OCI-LY7 (cell line): ENCODE results near the gene NFX1. TPM values are rescaled to one million over a fixed set of nuclear protein-coding genes. Genes with fewer than 3 reads are reported as not detected.

Source experiments
- BruUV-seq: library from RNA; stranded (reverse); fragments of 400-500 nt; replicated peaks from 2 replicates; lab custom pipeline; 2021; lab: Mats Ljungman, UMichigan
- CTCF ChIA-PET: fragments of 300-600 bp; sonication (Branson Sonifier 250); formaldehyde crosslinking; loops from one replicate; lab custom pipeline; 2022; ENCODE audit warnings: antibody characterized with exemption; ENCODE audit not compliant: unreplicated experiment; lab: Charles Lee
- POLR2A ChIA-PET: fragments of 300-600 bp; sonication (Branson Sonifier 250); formaldehyde crosslinking; loops from one replicate; lab custom pipeline; 2022; ENCODE audit warnings: antibody characterized with exemption; lab: Charles Lee
- DNase-seq: peaks from one replicate; pipeline ENCODE4 v3.0.0-alpha.2; 2015; ENCODE audit warnings: low spot score
- H2AFZ ChIP-seq: fragments of 200-600 bp; sonication (generic), shearing (Covaris generic); 2 replicates; pipeline ENCODE4 v1.6.1; 2014; ENCODE audit warnings: mild to moderate bottlenecking, antibody characterized with exemption, low read length, moderate library complexity
- H3K27ac ChIP-seq: fragments of 200-600 bp; sonication (generic); 2 replicates; pipeline ENCODE4 v1.5.1; 2014; ENCODE audit warnings: mixed run types, low read depth, mild to moderate bottlenecking, moderate library complexity, low read length, inconsistent platforms; ENCODE audit not compliant: poor library complexity, severe bottlenecking
- H3K36me3 ChIP-seq: fragments of 200-600 bp; sonication (generic); 2 replicates; pipeline ENCODE4 v1.6.1; 2014; ENCODE audit warnings: mild to moderate bottlenecking, antibody characterized with exemption, low read length, moderate library complexity, mixed read lengths; ENCODE audit not compliant: insufficient read depth
- H3K4me1 ChIP-seq: fragments of 200-600 bp; sonication (generic); 2 replicates; pipeline ENCODE4 v1.5.1; 2014; ENCODE audit warnings: mild to moderate bottlenecking, low read length; ENCODE audit not compliant: insufficient read depth, poor library complexity, severe bottlenecking
- H3K4me2 ChIP-seq: fragments of 200-600 bp; sonication (generic); 2 replicates; pipeline ENCODE4 v1.6.1; 2014; ENCODE audit warnings: mild to moderate bottlenecking, low read length
- H3K4me3 ChIP-seq: fragments of 200-600 bp; sonication (generic); 2 replicates; pipeline ENCODE4 v1.5.1; 2014; ENCODE audit warnings: mild to moderate bottlenecking, low read depth, low read length; ENCODE audit not compliant: poor library complexity, severe bottlenecking
- H3K79me2 ChIP-seq: fragments of 200-600 bp; sonication (generic); 2 replicates; pipeline ENCODE4 v1.6.1; 2016; ENCODE audit warnings: low read depth, mild to moderate bottlenecking, low read length, moderate library complexity, mixed read lengths; ENCODE audit not compliant: insufficient read depth
- H3K9me2 ChIP-seq: fragments of 200-600 bp; sonication (generic); 2 replicates; pipeline ENCODE4 v1.6.1; 2016; ENCODE audit warnings: mild to moderate bottlenecking, low read length, mixed read lengths; ENCODE audit not compliant: insufficient read depth
- H3K9me3 ChIP-seq: fragments of 200-600 bp; sonication (generic); 2 replicates; pipeline ENCODE4 v1.6.1; 2014; ENCODE audit warnings: mild to moderate bottlenecking, mixed run types, low read length, mixed read lengths
- H4K20me1 ChIP-seq: fragments of 200-600 bp; sonication (generic); 2 replicates; pipeline ENCODE4 v1.6.1; 2014; ENCODE audit warnings: mild to moderate bottlenecking, antibody characterized with exemption, low read length, moderate library complexity, mixed read lengths; ENCODE audit not compliant: insufficient read depth
- CTCF ChIP-seq: fragments of 200-600 bp; sonication (generic); conservative IDR thresholded peaks from 2 replicates; pipeline ENCODE4 v1.5.1; 2014; ENCODE audit warnings: mild to moderate bottlenecking, antibody characterized with exemption, low read length, moderate library complexity, mixed read lengths
- EZH2phosphoT487 ChIP-seq: fragments of 200-600 bp; sonication (generic); IDR thresholded peaks from 2 replicates; pipeline ENCODE4 v1.6.1; 2018; ENCODE audit warnings: low read depth, borderline replicate concordance, mild to moderate bottlenecking, mixed run types, antibody characterized with exemption, low read length, moderate library complexity, mixed read lengths
- intact Hi-C: fragments of 100-400 bp; cut with micrococcal nuclease; formaldehyde crosslinking; loops from one replicate; pipeline ENCODE4 v1.10.0; 2022; ENCODE audit not compliant: unreplicated experiment
- total RNA-seq, 2 experiments: library from RNA; depleted of rRNA in 1 of 2; stranded (reverse); fragments of >200 nt in 1 of 2; shearing (Covaris generic) in 1 of 2; gene quantifications; 2 replicates each; pipeline ENCODE4 v1.2.3, GENCODE V29; 2014 to 2022

The NFX1 gene
- total RNA-seq, 2 experiments from 2014 or later = 32.3 to 58.3 TPM

DNA sequence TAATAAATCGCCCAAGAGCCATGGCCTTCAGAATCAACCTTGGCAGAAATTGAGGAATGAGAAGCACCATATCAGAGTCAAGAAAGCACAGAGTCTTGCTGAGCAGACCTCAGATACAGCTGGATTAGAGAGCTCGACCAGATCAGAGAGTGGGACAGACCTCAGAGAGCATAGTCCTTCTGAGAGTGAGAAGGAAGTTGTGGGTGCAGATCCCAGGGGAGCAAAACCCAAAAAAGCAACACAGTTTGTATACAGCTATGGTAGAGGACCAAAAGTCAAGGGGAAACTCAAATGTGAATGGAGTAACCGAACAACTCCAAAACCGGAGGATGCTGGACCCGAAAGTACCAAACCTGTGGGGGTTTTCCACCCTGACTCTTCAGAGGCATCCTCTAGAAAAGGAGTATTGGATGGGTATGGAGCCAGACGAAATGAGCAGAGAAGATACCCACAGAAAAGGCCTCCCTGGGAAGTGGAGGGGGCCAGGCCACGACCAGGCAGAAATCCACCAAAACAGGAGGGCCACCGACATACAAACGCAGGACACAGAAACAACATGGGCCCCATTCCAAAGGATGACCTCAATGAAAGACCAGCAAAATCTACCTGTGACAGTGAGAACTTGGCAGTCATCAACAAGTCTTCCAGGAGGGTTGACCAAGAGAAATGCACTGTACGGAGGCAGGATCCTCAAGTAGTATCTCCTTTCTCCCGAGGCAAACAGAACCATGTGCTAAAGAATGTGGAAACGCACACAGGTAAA, 4.5 kb downstream of the NFX1 start:
- Histone ChIP-seq H3K4me3 (peak overlapping the region; percentile 62), H3K4me1 (peaks cover 85% of the 10 kb centered on the region), H4K20me1 (peaks cover 8% of the 10 kb centered on the region; the same call in 1 of the 2 replicates), H3K79me2 (peaks cover 92% of the 10 kb centered on the region), H3K9me2 (no peaks in the 10 kb centered on the region), H3K36me3 (peaks cover 78% of the 10 kb centered on the region), H3K9me3 (no peaks in the 10 kb centered on the region), H3K4me2 (peak overlapping the region; percentile 65), H3K27ac (peak overlapping the region; percentile 95), H2AFZ (no peak overlapping the region)
- CTCF ChIA-PET = no interaction called here
- DNase-seq = peak; percentile 52
- BruUV-seq = no TSS peak
- intact Hi-C loops = loop anchor here (5.0 to 10.0 kb wide), 3 partner anchors 140 to 750 kb away; partner anchors contain the start of genes NOL6 and UBAP2
- no peak for TF ChIP-seq EZH2phosphoT487
- TF ChIP-seq CTCF = no peak
- POLR2A ChIA-PET = no interaction called here

- Histone ChIP-seq H4K20me1 (peaks cover 8% of the 10 kb centered on the region; the same call in 1 of the 2 replicates), H3K9me3 (no peaks in the 10 kb centered on the region), H3K36me3 (peaks cover 86% of the 10 kb centered on the region), H3K79me2 (peaks cover 97% of the 10 kb centered on the region), H3K4me2 (peak overlapping the region; percentile 65), H3K9me2 (no peaks in the 10 kb centered on the region), H3K27ac (peak overlapping the region; percentile 95), H2AFZ (no peak overlapping the region), H3K4me1 (peaks cover 85% of the 10 kb centered on the region), H3K4me3 (peak overlapping the region; percentile 62)
- no peak for TF ChIP-seq CTCF
- TF ChIP-seq EZH2phosphoT487 = no peak
- ChIA-PET POLR2A (no interaction called here), CTCF (interaction anchor here (1.1 kb wide), 1 partner anchor 157 kb away, joined by 3 read pairs; no protein-coding TSS in a partner anchor)
- intact Hi-C loops = loop anchor here (10.0 kb wide), 2 partner anchors 141 to 749 kb away; partner anchors contain the start of gene UBAP2
- BruUV-seq = no TSS peak
- no peak for DNase-seq
These were observed 5.3 kb downstream of the NFX1 start for GRCh38 chr9:33295571-33295970.
